Loucy (cell line): ENCODE results near the gene CEP72.

ENCODE experiments used
- H2AFZ ChIP-seq: fragments of 200-600 bp; sonication (generic); 2 replicates; pipeline ENCODE4 v1.6.0; 2016; ENCODE audit warnings: antibody characterized with exemption, mild to moderate bottlenecking, low read length, moderate library complexity
- H3F3A ChIP-seq: fragments of 200-600 bp; 2 replicates; pipeline ENCODE4 v1.6.0; 2016; ENCODE audit warnings: antibody characterized with exemption, low read depth, mild to moderate bottlenecking
- H3K27me3 ChIP-seq: fragments of 200-600 bp; sonication (generic); 2 replicates; pipeline ENCODE4 v1.6.1; 2014; ENCODE audit warnings: low read length, mild to moderate bottlenecking; ENCODE audit not compliant: insufficient read depth, poor library complexity, severe bottlenecking
- H3K36me3 ChIP-seq: fragments of 200-600 bp; sonication (generic); 2 replicates; pipeline ENCODE4 v1.6.1; 2016; ENCODE audit warnings: low read length; ENCODE audit not compliant: insufficient read depth
- H3K4me1 ChIP-seq: fragments of 200-600 bp; sonication (generic); 2 replicates; pipeline ENCODE4 v1.5.1; 2014; ENCODE audit warnings: low read length, mild to moderate bottlenecking; ENCODE audit not compliant: insufficient read depth, poor library complexity, severe bottlenecking
- H3K4me2 ChIP-seq: fragments of 200-600 bp; sonication (generic); 2 replicates; pipeline ENCODE4 v1.6.0; 2014; ENCODE audit warnings: antibody characterized with exemption, low read length, low read depth, mild to moderate bottlenecking; ENCODE audit not compliant: poor library complexity, severe bottlenecking
- H3K4me3 ChIP-seq: fragments of 200-600 bp; sonication (generic); 2 replicates; pipeline ENCODE4 v1.5.1; 2014; ENCODE audit warnings: low read length, mild to moderate bottlenecking, mixed read lengths; ENCODE audit not compliant: poor library complexity, severe bottlenecking
- H3K79me2 ChIP-seq: fragments of 200-600 bp; sonication (generic); 2 replicates; pipeline ENCODE4 v1.6.1; 2014; ENCODE audit warnings: low read length; ENCODE audit not compliant: insufficient read depth
- H3K9ac ChIP-seq: fragments of 200-600 bp; sonication (generic); 2 replicates; pipeline ENCODE4 v1.6.0; 2014; ENCODE audit warnings: mild to moderate bottlenecking, low read depth, low read length, moderate library complexity; ENCODE audit not compliant: poor library complexity, severe bottlenecking
- H3K9me2 ChIP-seq: fragments of 200-600 bp; sonication (generic); replicated peaks from 2 replicates; pipeline ENCODE4 v1.6.1; 2016; ENCODE audit warnings: low read depth, low read length, mixed read lengths
- H3K9me3 ChIP-seq: fragments of 200-600 bp; sonication (generic); 2 replicates; pipeline ENCODE4 v1.6.1; 2014; ENCODE audit warnings: mild to moderate bottlenecking, antibody characterized with exemption, low read length, low read depth; ENCODE audit not compliant: insufficient read depth
- H4K20me1 ChIP-seq: fragments of 200-600 bp; sonication (generic); 2 replicates; pipeline ENCODE4 v1.6.0; 2014; ENCODE audit warnings: antibody characterized with exemption, low read length, mild to moderate bottlenecking; ENCODE audit not compliant: insufficient read depth, poor library complexity, severe bottlenecking
- CTCF ChIP-seq: fragments of 200-600 bp; sonication (generic); conservative IDR thresholded peaks from 2 replicates; pipeline ENCODE4 v1.5.1; 2014; ENCODE audit warnings: mild to moderate bottlenecking, antibody characterized with exemption, low read length
- EZH2phosphoT487 ChIP-seq: fragments of 200-600 bp; IDR thresholded peaks from 2 replicates; pipeline ENCODE4 v1.6.1; 2018; ENCODE audit warnings: antibody characterized with exemption, mild to moderate bottlenecking, moderate library complexity, borderline replicate concordance

CEP72 gene

GRCh38 chr5:570886-571285 lies 41.3 kb upstream of the CEP72 start:
- Histone ChIP-seq H3K9me3 (peaks cover 3% of the 10 kb centered on the region; the same call in 1 of the 2 replicates), H3K4me1 (no peaks in the 10 kb centered on the region), H3K4me2 (no peak overlapping the region), H3K27me3 (no peaks in the 10 kb centered on the region), H4K20me1 (no peaks in the 10 kb centered on the region), H3F3A (no peaks in the 10 kb centered on the region), H3K36me3 (no peaks in the 10 kb centered on the region), H2AFZ (no peak overlapping the region), H3K4me3 (no peak overlapping the region), H3K9ac (no peak overlapping the region), H3K9me2 (no peaks in the 10 kb centered on the region), H3K79me2 (no peaks in the 10 kb centered on the region)
- TF ChIP-seq EZH2phosphoT487 (no peak), CTCF (no peak)

- Histone ChIP-seq H3K9ac (no peak overlapping the region), H3K9me3 (peaks cover 9% of the 10 kb centered on the region; the same call in 1 of the 2 replicates), H3K36me3 (no peaks in the 10 kb centered on the region), H3F3A (no peaks in the 10 kb centered on the region), H3K4me1 (no peaks in the 10 kb centered on the region), H3K4me2 (no peak overlapping the region), H3K4me3 (no peak overlapping the region), H3K27me3 (no peaks in the 10 kb centered on the region), H3K9me2 (no peaks in the 10 kb centered on the region), H4K20me1 (no peaks in the 10 kb centered on the region), H2AFZ (no peak overlapping the region), H3K79me2 (no peaks in the 10 kb centered on the region)
- TF ChIP-seq CTCF = no peak
- TF ChIP-seq EZH2phosphoT487 = no peak
Measured at GRCh38 chr5:571791-572190, 40.3 kb upstream of the CEP72 start.

GRCh38 chr5:572398-573019 lies 39.6 kb upstream of the CEP72 start:
- H3K9me2 ChIP-seq = no peaks in the 10 kb centered on the region
- H3K36me3 ChIP-seq = no peaks in the 10 kb centered on the region
- H3K4me1 ChIP-seq = no peaks in the 10 kb centered on the region
- H3F3A ChIP-seq = no peaks in the 10 kb centered on the region
- peaks cover 13% of the 10 kb centered on the region; the same call in 1 of the 2 replicates for H3K9me3 ChIP-seq
- no peak for TF ChIP-seq CTCF
- no peak for TF ChIP-seq EZH2phosphoT487
- H2AFZ ChIP-seq = no peak overlapping the region
- H3K4me3 ChIP-seq = no peak overlapping the region
- H3K9ac ChIP-seq = no peak overlapping the region
- no peaks in the 10 kb centered on the region for H3K79me2 ChIP-seq
- H4K20me1 ChIP-seq = no peaks in the 10 kb centered on the region
- no peaks in the 10 kb centered on the region for H3K27me3 ChIP-seq
- H3K4me2 ChIP-seq = no peak overlapping the region
